HCT116 (cell line): ENCODE results near the gene CLEC16A.

Source experiments
- CTCF ChIP-seq, 3 experiments: fragments of 200-600 bp in 1 of 3; sonication (generic) in 1 of 3; IDR thresholded peaks in 2 of 3; conservative IDR thresholded peaks in 1 of 3; 2 replicates each; pipeline ENCODE4 v1.5.1; 2012 to 2017; ENCODE audit warnings: low read depth in 2 of 3, low read length in 2 of 3, antibody characterized with exemption in 1 of 3, borderline replicate concordance in 1 of 3, control low read depth in 1 of 3, mild to moderate bottlenecking in 1 of 3, mixed read lengths in 1 of 3, mixed run types in 1 of 3, moderate library complexity in 1 of 3; ENCODE audit not compliant: insufficient read depth in 1 of 3
- EGR1 ChIP-seq: IDR thresholded peaks from 2 replicates; pipeline ENCODE4 v1.6.1; 2012; ENCODE audit warnings: low read depth
- ELF1 ChIP-seq: IDR thresholded peaks from 2 replicates; pipeline ENCODE4 v1.6.1; 2012; ENCODE audit warnings: low read depth, borderline replicate concordance
- EZH2 ChIP-seq: fragments of 200-600 bp; sonication (generic); IDR thresholded peaks from 2 replicates; pipeline ENCODE4 v1.6.1; 2017; ENCODE audit warnings: antibody characterized with exemption, mixed run types
- MAX ChIP-seq: IDR thresholded peaks from 2 replicates; pipeline ENCODE4 v1.6.1; 2012
- POLR2A ChIP-seq: IDR thresholded peaks from 2 replicates; pipeline ENCODE4 v1.7.0; 2011; ENCODE audit warnings: borderline replicate concordance; ENCODE audit not compliant: insufficient read depth, insufficient read length; ENCODE audit errors: extremely low read depth
- POLR2AphosphoS5 ChIP-seq: IDR thresholded peaks from 2 replicates; pipeline ENCODE4 v1.6.1; 2011; ENCODE audit warnings: mild to moderate bottlenecking, low read depth, low read length, moderate library complexity
- RAD21 ChIP-seq: IDR thresholded peaks from 2 replicates; pipeline ENCODE4 v1.6.1; 2012; ENCODE audit warnings: low read depth, mild to moderate bottlenecking
- REST ChIP-seq: IDR thresholded peaks from 2 replicates; pipeline ENCODE4 v1.6.1; 2012; ENCODE audit warnings: low read depth
- SIN3A ChIP-seq: IDR thresholded peaks from 2 replicates; pipeline ENCODE4 v1.6.1; 2012; ENCODE audit warnings: low read depth
- YY1 ChIP-seq: IDR thresholded peaks from 2 replicates; pipeline ENCODE4 v1.6.1; 2011; ENCODE audit warnings: low read length, low read depth, moderate library complexity, mild to moderate bottlenecking; ENCODE audit not compliant: insufficient replicate concordance; ENCODE audit errors: extremely low read depth
- ZNF274 ChIP-seq: fragments of 200-500 bp; sonication (Bioruptor generic); IDR thresholded peaks from 2 replicates; pipeline ENCODE4 v1.6.1; 2014; ENCODE audit warnings: mild to moderate bottlenecking, low read depth, low read length, inconsistent platforms

GRCh38 chr16:11064851-11065250 is 120.5 kb downstream of the CLEC16A start:
- no peak for TF ChIP-seq CTCF (IDR thresholded peaks at IDR 0.05 in 2 of 3, conservative IDR thresholded peaks at IDR 0.05 in 1 of 3; ENCODE audit: borderline replicate concordance in 1 of 3, insufficient read depth in 1 of 3, low read depth in 2 of 3, low read length in 2 of 3)
- TF ChIP-seq POLR2A = no peak
- TF ChIP-seq POLR2AphosphoS5 = no peak
- TF ChIP-seq SIN3A = no peak
- TF ChIP-seq YY1 = no peak
- no peak for TF ChIP-seq EZH2
- no peak for TF ChIP-seq REST
- TF ChIP-seq ZNF274 = no peak
- no peak for TF ChIP-seq RAD21
- no peak for TF ChIP-seq EGR1
- no peak for TF ChIP-seq ELF1
- no peak for TF ChIP-seq MAX
